ENCODE measurements around the gene TSEN54.

DNA sequence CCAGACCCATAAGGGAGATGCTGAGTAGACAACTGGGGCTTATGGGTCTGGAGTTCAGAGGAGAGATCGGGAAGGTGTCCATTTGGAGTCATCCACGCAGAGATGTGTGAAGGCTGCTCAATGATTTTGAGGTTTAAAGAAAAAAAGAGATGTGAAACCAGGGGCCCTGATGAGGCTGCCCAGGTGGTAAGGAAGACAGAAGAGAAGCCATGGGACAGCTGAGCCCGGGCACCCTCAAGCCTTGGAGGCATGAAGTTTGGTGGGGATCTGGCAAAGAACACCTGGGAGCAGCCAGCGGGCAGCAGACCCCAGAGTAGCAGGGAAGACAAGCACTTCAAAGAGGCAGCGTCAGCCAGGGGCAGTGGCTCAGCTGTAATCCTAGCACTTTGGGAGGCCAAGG lies 50.5 kb downstream of the TSEN54 start:
- TF ChIP-seq REST (IDR thresholded peaks at IDR 0.05; ENCODE audit: insufficient read depth in 1 of 2, low read depth in 2 of 2, low read length in 2 of 2) (no peak), POLR2AphosphoS5 (IDR thresholded peaks at IDR 0.05; ENCODE audit: low read depth, low read length) (no peak), SIN3A (IDR thresholded peaks at IDR 0.05; ENCODE audit: borderline replicate concordance, insufficient read depth, low read length) (no peak), TAF1 (IDR thresholded peaks at IDR 0.05; ENCODE audit: borderline replicate concordance, insufficient read depth, low read length) (no peak), FOXP2 (optimal IDR thresholded peaks at IDR 0.05; ENCODE audit: borderline replicate concordance, extremely low read depth, extremely low read length, insufficient read depth) (no peak)

Measured in PFSK-1 (cell line).